VCaP (cell line): ENCODE results near the gene ERC2.

Source experiments
- H3K27ac ChIP-seq: fragments of 450-650 bp; 2 replicates; pipeline ENCODE4 v1.5.1; 2017
- CTCF ChIP-seq: fragments of 450-650 bp; conservative IDR thresholded peaks from 2 replicates; pipeline ENCODE4 v1.5.1; 2017; ENCODE audit warnings: mild to moderate bottlenecking, moderate library complexity

The ERC2 gene

DNA sequence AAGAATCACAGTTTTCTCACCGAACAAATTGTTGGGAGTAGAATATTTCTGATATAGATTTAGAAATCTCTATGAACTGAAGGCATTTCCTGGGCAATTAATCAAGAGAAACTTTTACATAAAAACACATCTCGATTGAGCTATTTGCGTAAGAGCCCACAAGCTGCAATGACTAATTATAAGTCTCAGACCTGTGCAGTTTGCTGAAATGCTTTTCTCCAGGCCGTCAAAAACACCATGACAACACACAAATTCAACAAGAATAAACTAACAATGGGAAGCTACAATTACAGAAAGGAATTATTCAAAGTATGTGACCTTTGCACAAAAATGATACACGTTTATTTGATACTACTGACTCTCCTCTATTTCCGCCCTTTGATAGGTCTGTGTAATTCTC is 499.9 kb downstream of the ERC2 start:
- H3K27ac ChIP-seq, result no peak overlapping the region
- no peak for TF ChIP-seq CTCF

DNA sequence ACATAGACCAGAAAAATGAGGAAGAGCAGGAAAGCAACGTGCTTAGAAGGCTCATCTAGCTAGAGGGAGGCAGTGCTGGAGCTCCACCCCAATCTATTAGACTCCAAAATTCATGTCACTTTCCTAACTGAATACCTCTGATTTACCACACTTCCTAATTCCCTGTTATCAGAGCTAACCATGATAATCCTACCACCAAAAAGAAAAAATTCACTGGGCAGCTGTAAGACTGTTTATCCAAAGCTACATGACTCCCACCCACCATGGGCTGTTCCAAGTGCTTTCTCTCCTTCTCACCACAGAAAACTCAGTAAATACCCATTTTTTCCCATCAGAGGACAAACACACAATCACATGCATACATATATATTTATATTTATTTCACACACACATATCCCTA is 501.7 kb downstream of the ERC2 start:
- no peak for TF ChIP-seq CTCF
- H3K27ac ChIP-seq, result no peak overlapping the region

- no peak overlapping the region for H3K27ac ChIP-seq
- TF ChIP-seq CTCF, result no peak
These were observed 502.5 kb downstream of the ERC2 start for GRCh38 chr3:55965776-55966175.

GRCh38 chr3:55964491-55964985 is 503.7 kb downstream of the ERC2 start:
- no peak for TF ChIP-seq CTCF
- no peak overlapping the region for H3K27ac ChIP-seq

DNA sequence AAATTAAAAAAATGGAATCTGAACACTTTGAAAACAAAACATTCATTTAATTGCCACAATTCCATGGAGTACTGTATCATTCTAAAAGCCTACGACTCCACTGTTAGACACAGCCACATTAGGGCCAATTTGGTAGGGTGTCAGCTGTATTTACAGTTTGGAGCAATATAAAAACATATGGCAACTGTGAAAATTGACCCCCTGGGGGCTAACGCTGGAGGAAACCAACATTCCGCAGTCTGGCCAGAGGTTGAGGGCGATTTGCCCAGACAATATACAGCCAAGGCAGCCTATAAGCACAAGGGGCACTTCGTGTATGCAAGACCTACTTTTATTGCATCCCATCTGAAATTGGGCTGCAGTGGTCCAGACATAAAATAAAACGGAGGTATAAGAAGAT is 504.7 kb downstream of the ERC2 start:
- no peak overlapping the region for H3K27ac ChIP-seq
- TF ChIP-seq CTCF, result no peak

- TF ChIP-seq CTCF, result no peak
- H3K27ac ChIP-seq, result no peak overlapping the region
These were observed 508.7 kb downstream of the ERC2 start for GRCh38 chr3:55959471-55960080.

DNA sequence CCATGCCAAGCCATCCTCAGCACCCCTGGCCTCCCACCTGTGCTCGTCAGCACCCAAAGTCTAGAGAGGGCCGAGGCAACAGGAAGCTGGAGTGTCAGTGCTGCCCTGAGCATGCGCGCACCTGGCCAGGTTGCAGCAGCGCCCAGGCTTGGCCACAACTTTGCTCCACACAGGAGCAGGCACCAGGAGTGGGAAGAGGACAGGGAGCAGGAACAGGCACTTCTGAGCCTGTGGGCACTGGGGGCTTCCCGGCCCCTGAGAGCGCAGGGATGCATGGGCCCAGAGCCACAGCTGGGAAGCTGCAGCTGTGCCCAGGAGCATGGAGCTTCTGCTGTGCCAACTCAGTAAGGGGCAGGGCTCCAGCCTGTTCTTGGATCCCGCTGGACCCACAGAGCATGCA is 509.7 kb downstream of the ERC2 start:
- TF ChIP-seq CTCF, result no peak

More for the DNA sequence above, 509.7 kb downstream of the ERC2 start:
- H3K27ac ChIP-seq, result no peak overlapping the region
